GM23338 (cell line): ENCODE results near the gene TOM1L2. TPM values are rescaled to one million over a fixed set of nuclear protein-coding genes. Genes with fewer than 3 reads are reported as not detected.

Experiments
- ATAC-seq: fragments of 200-7000 bp; cut with Tn5 transposase; 3 replicates; pipeline ENCODE4 v1.9.1; 2020
- DNase-seq: peaks from one replicate; pipeline ENCODE4 v3.0.0-alpha.2; 2015; ENCODE audit warnings: low spot score
- H2AFZ ChIP-seq: fragments of 200-600 bp; sonication (generic); 2 replicates; pipeline ENCODE4 v1.8.0; 2016; ENCODE audit warnings: antibody characterized with exemption, mild to moderate bottlenecking, moderate library complexity
- H3F3A ChIP-seq: fragments of 200-600 bp; sonication (generic); replicated peaks from 2 replicates; pipeline ENCODE4 v1.8.0; 2017; ENCODE audit warnings: antibody characterized with exemption, mixed run types, low read depth
- H3K27ac ChIP-seq: fragments of 200-600 bp; sonication (generic); 2 replicates; pipeline ENCODE4 v1.6.1; 2016; ENCODE audit warnings: low read depth
- H3K27me3 ChIP-seq: fragments of 200-600 bp; sonication (generic); 2 replicates; pipeline ENCODE4 v1.8.0; 2016; ENCODE audit warnings: mild to moderate bottlenecking, mixed run types, moderate library complexity; ENCODE audit not compliant: insufficient read depth
- H3K36me3 ChIP-seq: fragments of 200-600 bp; sonication (generic); 2 replicates; pipeline ENCODE4 v1.8.0; 2016; ENCODE audit warnings: mild to moderate bottlenecking; ENCODE audit not compliant: insufficient read depth
- H3K4me1 ChIP-seq: fragments of 200-600 bp; sonication (generic); 2 replicates; pipeline ENCODE4 v1.8.0; 2016; ENCODE audit warnings: mild to moderate bottlenecking, moderate library complexity; ENCODE audit not compliant: insufficient read depth
- H3K4me2 ChIP-seq: fragments of 200-600 bp; sonication (generic); 2 replicates; pipeline ENCODE4 v1.7.1; 2017; ENCODE audit warnings: mixed run types
- H3K4me3 ChIP-seq: fragments of 200-600 bp; sonication (generic); 2 replicates; pipeline ENCODE4 v1.6.1; 2016; ENCODE audit warnings: mixed run types
- H3K79me2 ChIP-seq: fragments of 200-600 bp; sonication (generic); replicated peaks from 2 replicates; pipeline ENCODE4 v1.8.0; 2017; ENCODE audit warnings: mild to moderate bottlenecking; ENCODE audit not compliant: insufficient read depth
- H3K9me2 ChIP-seq: fragments of 200-600 bp; sonication (generic); 2 replicates; pipeline ENCODE4 v1.8.0; 2017; ENCODE audit not compliant: insufficient read depth
- H4K20me1 ChIP-seq: fragments of 200-600 bp; sonication (generic); replicated peaks from 2 replicates; pipeline ENCODE4 v1.8.0; 2017; ENCODE audit warnings: mild to moderate bottlenecking; ENCODE audit not compliant: insufficient read depth
- H3K27ac Mint-ChIP-seq: 2 replicates; pipeline ENCODE4 v1.8.0; 2020; ENCODE audit warnings: inconsistent platforms, mild to moderate bottlenecking, moderate library complexity, mixed read lengths
- H3K27me3 Mint-ChIP-seq: 3 replicates; pipeline ENCODE4 v1.8.0; 2022; ENCODE audit warnings: low read depth, mild to moderate bottlenecking, moderate library complexity, mixed read lengths, inconsistent platforms; ENCODE audit not compliant: insufficient read depth, poor library complexity
- H3K36me3 Mint-ChIP-seq: 3 replicates; pipeline ENCODE4 v1.8.0; 2021; ENCODE audit warnings: low read depth, mild to moderate bottlenecking, inconsistent platforms, moderate library complexity, mixed read lengths
- H3K4me1 Mint-ChIP-seq: 3 replicates; pipeline ENCODE4 v1.8.0; 2020; ENCODE audit warnings: mild to moderate bottlenecking, inconsistent platforms, mixed read lengths
- H3K4me3 Mint-ChIP-seq: 3 replicates; pipeline ENCODE4 v1.8.0; 2021; ENCODE audit warnings: moderate library complexity, mild to moderate bottlenecking, inconsistent platforms, mixed read lengths
- H3K9me3 Mint-ChIP-seq: 3 replicates; pipeline ENCODE4 v1.8.0; 2020; ENCODE audit warnings: moderate library complexity, mild to moderate bottlenecking, inconsistent platforms, mixed read lengths
- CREB1 ChIP-seq: fragments of 250-450 bp; sonication (Bioruptor Pico); IDR thresholded peaks from 2 replicates; pipeline ENCODE4 v1.5.0; 2020; ENCODE audit warnings: low read depth, mild to moderate bottlenecking, moderate library complexity
- ETS1 ChIP-seq: IDR thresholded peaks from 2 replicates; pipeline ENCODE4 v1.6.1; 2016; ENCODE audit warnings: antibody characterized with exemption
- EZH2 ChIP-seq: fragments of 200-600 bp; sonication (generic); IDR thresholded peaks from one replicate; pipeline ENCODE4 v1.8.0; 2017; ENCODE audit warnings: antibody characterized with exemption, mild to moderate bottlenecking, low read depth; ENCODE audit not compliant: unreplicated experiment
- EZH2phosphoT487 ChIP-seq: fragments of 200-600 bp; sonication (generic); IDR thresholded peaks from one replicate; pipeline ENCODE4 v1.8.1; 2018; ENCODE audit warnings: antibody characterized with exemption; ENCODE audit not compliant: unreplicated experiment
- JUNB ChIP-seq: IDR thresholded peaks from one replicate; pipeline ENCODE4 v1.6.1; 2016; ENCODE audit warnings: antibody characterized with exemption; ENCODE audit not compliant: unreplicated experiment
- NANOG ChIP-seq: IDR thresholded peaks from 2 replicates; pipeline ENCODE4 v1.6.1; 2016; ENCODE audit warnings: antibody characterized with exemption, borderline replicate concordance
- POLR2AphosphoS5 ChIP-seq: IDR thresholded peaks from 2 replicates; pipeline ENCODE4 v1.6.1; 2016; ENCODE audit warnings: antibody characterized with exemption, low read depth
- STAT1 ChIP-seq: IDR thresholded peaks from one replicate; pipeline ENCODE4 v1.6.1; 2016; ENCODE audit warnings: antibody characterized with exemption; ENCODE audit not compliant: unreplicated experiment
- ZNF114 ChIP-seq: fragments of 250-450 bp; sonication (Bioruptor Pico); IDR thresholded peaks from 2 replicates; pipeline ENCODE4 v1.5.0; 2020; ENCODE audit warnings: mild to moderate bottlenecking, moderate library complexity
- ZNF331 ChIP-seq: fragments of 250-450 bp; sonication (Bioruptor Pico); IDR thresholded peaks from 2 replicates; pipeline ENCODE4 v1.5.0; 2020; ENCODE audit warnings: low read depth, mild to moderate bottlenecking, moderate library complexity
- polyA plus RNA-seq: library from polyadenylated mRNA; unstranded; fragments of >200 nt; fragmentation: Nextera tagmentation; extraction: Ambion mirVana; gene quantifications from 2 replicates; pipeline ENCODE4 v1.2.1, GENCODE V29; 2016
- total RNA-seq: library from RNA; depleted of rRNA; stranded (reverse); fragments of >200 nt; shearing (Covaris generic); gene quantifications from 2 replicates; pipeline ENCODE4 v1.2.3, GENCODE V29; 2014
- TF ChIP-seq, protein P1 (sequence below): IDR thresholded peaks from one replicate; pipeline ENCODE4 v1.6.1; 2018; ENCODE audit warnings: antibody characterized with exemption; ENCODE audit not compliant: unreplicated experiment
- TF ChIP-seq, protein P2 (sequence below), 2 experiments: fragments of 200-600 bp in 1 of 2; sonication (generic) in 1 of 2; conservative IDR thresholded peaks; 2 replicates each; pipeline versions ENCODE4 v1.5.1 to v1.6.1; 2016 to 2017; ENCODE audit warnings: antibody characterized with exemption in 2 of 2, low read depth in 2 of 2, mild to moderate bottlenecking in 2 of 2, moderate library complexity in 1 of 2

Gene TOM1L2
- total and polyA plus RNA-seq, 2 experiments from 2014 or later, result 3.3 TPM

DNA sequence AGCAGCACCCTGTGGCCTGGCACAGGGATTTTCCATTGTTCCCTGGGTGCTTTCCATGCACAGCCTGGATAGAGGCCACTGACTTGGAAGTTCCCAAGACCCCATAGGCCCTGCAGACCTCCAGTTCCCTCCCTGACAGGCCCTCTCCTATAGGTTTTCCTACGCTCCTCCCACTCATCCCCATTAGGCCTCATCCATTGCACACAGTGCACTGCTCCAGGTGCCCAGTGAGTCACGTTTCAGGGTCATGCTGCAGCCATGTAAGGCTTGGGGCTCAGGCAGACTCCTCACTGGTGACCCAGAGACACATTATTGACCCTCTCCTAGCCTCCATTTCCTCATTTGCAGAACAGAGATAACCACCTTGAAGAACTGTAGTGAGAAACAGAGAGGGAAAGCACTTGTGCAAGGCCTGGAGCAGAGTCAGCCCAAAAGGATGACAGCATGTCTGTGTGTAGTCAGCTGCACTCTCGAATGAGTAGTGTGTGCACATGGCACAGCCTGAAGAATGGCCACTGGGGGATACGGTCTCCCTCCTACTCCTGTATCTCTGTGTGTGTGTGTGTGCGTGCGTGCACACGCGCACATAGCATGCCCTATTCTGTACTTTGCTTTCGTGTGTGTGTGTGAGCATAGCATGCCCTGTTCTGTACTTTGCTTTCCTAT lies 27.3 kb upstream of the TOM1L2 start (continued):
- no peak for TF ChIP-seq ETS1
- no peak for TF ChIP-seq CREB1 (CRISPR knock-in tag)
- TF ChIP-seq STAT1, result no peak
- TF ChIP-seq JUNB, result no peak
- TF ChIP-seq, protein P1, sequence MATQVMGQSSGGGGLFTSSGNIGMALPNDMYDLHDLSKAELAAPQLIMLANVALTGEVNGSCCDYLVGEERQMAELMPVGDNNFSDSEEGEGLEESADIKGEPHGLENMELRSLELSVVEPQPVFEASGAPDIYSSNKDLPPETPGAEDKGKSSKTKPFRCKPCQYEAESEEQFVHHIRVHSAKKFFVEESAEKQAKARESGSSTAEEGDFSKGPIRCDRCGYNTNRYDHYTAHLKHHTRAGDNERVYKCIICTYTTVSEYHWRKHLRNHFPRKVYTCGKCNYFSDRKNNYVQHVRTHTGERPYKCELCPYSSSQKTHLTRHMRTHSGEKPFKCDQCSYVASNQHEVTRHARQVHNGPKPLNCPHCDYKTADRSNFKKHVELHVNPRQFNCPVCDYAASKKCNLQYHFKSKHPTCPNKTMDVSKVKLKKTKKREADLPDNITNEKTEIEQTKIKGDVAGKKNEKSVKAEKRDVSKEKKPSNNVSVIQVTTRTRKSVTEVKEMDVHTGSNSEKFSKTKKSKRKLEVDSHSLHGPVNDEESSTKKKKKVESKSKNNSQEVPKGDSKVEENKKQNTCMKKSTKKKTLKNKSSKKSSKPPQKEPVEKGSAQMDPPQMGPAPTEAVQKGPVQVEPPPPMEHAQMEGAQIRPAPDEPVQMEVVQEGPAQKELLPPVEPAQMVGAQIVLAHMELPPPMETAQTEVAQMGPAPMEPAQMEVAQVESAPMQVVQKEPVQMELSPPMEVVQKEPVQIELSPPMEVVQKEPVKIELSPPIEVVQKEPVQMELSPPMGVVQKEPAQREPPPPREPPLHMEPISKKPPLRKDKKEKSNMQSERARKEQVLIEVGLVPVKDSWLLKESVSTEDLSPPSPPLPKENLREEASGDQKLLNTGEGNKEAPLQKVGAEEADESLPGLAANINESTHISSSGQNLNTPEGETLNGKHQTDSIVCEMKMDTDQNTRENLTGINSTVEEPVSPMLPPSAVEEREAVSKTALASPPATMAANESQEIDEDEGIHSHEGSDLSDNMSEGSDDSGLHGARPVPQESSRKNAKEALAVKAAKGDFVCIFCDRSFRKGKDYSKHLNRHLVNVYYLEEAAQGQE, result no peak
- TF ChIP-seq ZNF114 (CRISPR knock-in tag), result no peak

GRCh38 chr17:17998934-17999333 lies 26.7 kb upstream of the TOM1L2 start:
- Mint-ChIP-seq H3K9me3 (no peaks in the 10 kb centered on the region; the same call in 2 of the 3 replicates), H3K27me3 (peaks cover 3% of the 10 kb centered on the region), H3K4me1 (peaks cover 2% of the 10 kb centered on the region; the same call in 1 of the 3 replicates), H3K36me3 (no peaks in the 10 kb centered on the region; the same call in 2 of the 3 replicates), H3K27ac (no peak overlapping the region), H3K4me3 (no peak overlapping the region)
- Histone ChIP-seq H2AFZ (no peak overlapping the region), H4K20me1 (no peaks in the 10 kb centered on the region), H3K4me3 (no peak overlapping the region), H3K27ac (no peak overlapping the region), H3K4me2 (no peak overlapping the region), H3K36me3 (no peaks in the 10 kb centered on the region), H3F3A (no peaks in the 10 kb centered on the region), H3K79me2 (no peaks in the 10 kb centered on the region), H3K27me3 (no peaks in the 10 kb centered on the region), H3K4me1 (no peaks in the 10 kb centered on the region; the same call in 1 of the 2 replicates), H3K9me2 (no peaks in the 10 kb centered on the region)
- DNase-seq, result no peak
- ATAC-seq, result no peak
- no peak for TF ChIP-seq ZNF114 (CRISPR knock-in tag)
- TF ChIP-seq POLR2AphosphoS5, result no peak
- TF ChIP-seq JUNB, result no peak
- TF ChIP-seq STAT1, result no peak
- no peak for TF ChIP-seq EZH2phosphoT487
- TF ChIP-seq, protein P1, result no peak
- TF ChIP-seq ZNF331 (CRISPR knock-in tag), result no peak
- no peak for TF ChIP-seq NANOG
- TF ChIP-seq ETS1, result no peak
- no peak for TF ChIP-seq EZH2
- TF ChIP-seq, protein P2, sequence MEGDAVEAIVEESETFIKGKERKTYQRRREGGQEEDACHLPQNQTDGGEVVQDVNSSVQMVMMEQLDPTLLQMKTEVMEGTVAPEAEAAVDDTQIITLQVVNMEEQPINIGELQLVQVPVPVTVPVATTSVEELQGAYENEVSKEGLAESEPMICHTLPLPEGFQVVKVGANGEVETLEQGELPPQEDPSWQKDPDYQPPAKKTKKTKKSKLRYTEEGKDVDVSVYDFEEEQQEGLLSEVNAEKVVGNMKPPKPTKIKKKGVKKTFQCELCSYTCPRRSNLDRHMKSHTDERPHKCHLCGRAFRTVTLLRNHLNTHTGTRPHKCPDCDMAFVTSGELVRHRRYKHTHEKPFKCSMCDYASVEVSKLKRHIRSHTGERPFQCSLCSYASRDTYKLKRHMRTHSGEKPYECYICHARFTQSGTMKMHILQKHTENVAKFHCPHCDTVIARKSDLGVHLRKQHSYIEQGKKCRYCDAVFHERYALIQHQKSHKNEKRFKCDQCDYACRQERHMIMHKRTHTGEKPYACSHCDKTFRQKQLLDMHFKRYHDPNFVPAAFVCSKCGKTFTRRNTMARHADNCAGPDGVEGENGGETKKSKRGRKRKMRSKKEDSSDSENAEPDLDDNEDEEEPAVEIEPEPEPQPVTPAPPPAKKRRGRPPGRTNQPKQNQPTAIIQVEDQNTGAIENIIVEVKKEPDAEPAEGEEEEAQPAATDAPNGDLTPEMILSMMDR (conservative IDR thresholded peaks at IDR 0.05; ENCODE audit: low read depth in 2 of 2), result no peak
